Esophagus squamous epithelium (tissue), 5 donors: Measurements from ENCODE around the gene VTN. TPM values are rescaled to one million over a fixed set of nuclear protein-coding genes. Genes with fewer than 3 reads are reported as not detected.

Experiments
- DNase-seq: peaks from one replicate; lab custom pipeline; 2025; lab: John Stamatoyannopoulos, UW
- H3K27ac ChIP-seq, 4 donors: fragments of 200-600 bp; sonication (generic); one replicate each; pipeline ENCODE4 v1.5.1; 2016 to 2019; ENCODE audit warnings: mild to moderate bottlenecking in 1 of 4
- H3K27me3 ChIP-seq, 4 donors: fragments of 200-600 bp; sonication (generic); 1 replicate in 3 of 4; 2 replicates in 1 of 4; pipeline versions ENCODE4 v1.5.1 to v1.6.0; 2017 to 2021; ENCODE audit warnings: antibody characterized with exemption in 1 of 4
- H3K36me3 ChIP-seq, 3 donors: fragments of 200-600 bp; sonication (generic); one replicate each; pipeline ENCODE4 v1.5.1; 2016 to 2019
- H3K4me1 ChIP-seq, 3 donors: fragments of 200-600 bp; sonication (generic); one replicate each; pipeline ENCODE4 v1.5.1; 2017 to 2019
- H3K4me3 ChIP-seq, 4 donors: fragments of 200-600 bp; sonication (generic); 1 replicate in 3 of 4; 2 replicates in 1 of 4; pipeline ENCODE4 v1.5.1; 2016 to 2019; ENCODE audit warnings: mild to moderate bottlenecking in 2 of 4, moderate library complexity in 1 of 4
- H3K9me3 ChIP-seq, 3 donors: fragments of 200-600 bp; sonication (generic); one replicate each; pipeline ENCODE4 v1.5.1; 2016 to 2019
- POLR2A ChIP-seq, 4 donors: fragments of 450-650 bp; IDR thresholded peaks; one replicate each; pipeline ENCODE4 v1.6.1; 2017; ENCODE audit warnings: antibody characterized with exemption in 4 of 4, mild to moderate bottlenecking in 4 of 4, moderate library complexity in 3 of 4
- WGBS, 2 donors: methylation state at CpG; one replicate each; pipeline ENCODE4 v1.1.5; 2018; 5-methylcytosine and 5-hydroxymethylcytosine counted together
- intact Hi-C: fragments of 100-400 bp; cut with DNase I; formaldehyde crosslinking; loops from one replicate; pipeline ENCODE4 v1.15.0; 2022
- total RNA-seq, 4 donors: library from RNA; depleted of rRNA; stranded (reverse); fragments of >200 nt; gene quantifications; one replicate each; pipeline ENCODE4 v1.1.0, GENCODE V29; 2016
- TF ChIP-seq, protein P1 (sequence below), 6 experiments: fragments of 450-650 bp in 4 of 6; fragments of 200-600 bp in 2 of 6; sonication (generic) in 2 of 6; IDR thresholded peaks; one replicate each; pipeline ENCODE4 v1.5.1; 2016 to 2019; ENCODE audit warnings: antibody characterized with exemption in 6 of 6, mild to moderate bottlenecking in 4 of 6, moderate library complexity in 4 of 6
- donor health status: DM: yes; HTN: yes; CAD: no.

Gene VTN
- total RNA-seq, 4 donors from 2014 or later = 0.19 TPM; not detected in 3

DNA sequence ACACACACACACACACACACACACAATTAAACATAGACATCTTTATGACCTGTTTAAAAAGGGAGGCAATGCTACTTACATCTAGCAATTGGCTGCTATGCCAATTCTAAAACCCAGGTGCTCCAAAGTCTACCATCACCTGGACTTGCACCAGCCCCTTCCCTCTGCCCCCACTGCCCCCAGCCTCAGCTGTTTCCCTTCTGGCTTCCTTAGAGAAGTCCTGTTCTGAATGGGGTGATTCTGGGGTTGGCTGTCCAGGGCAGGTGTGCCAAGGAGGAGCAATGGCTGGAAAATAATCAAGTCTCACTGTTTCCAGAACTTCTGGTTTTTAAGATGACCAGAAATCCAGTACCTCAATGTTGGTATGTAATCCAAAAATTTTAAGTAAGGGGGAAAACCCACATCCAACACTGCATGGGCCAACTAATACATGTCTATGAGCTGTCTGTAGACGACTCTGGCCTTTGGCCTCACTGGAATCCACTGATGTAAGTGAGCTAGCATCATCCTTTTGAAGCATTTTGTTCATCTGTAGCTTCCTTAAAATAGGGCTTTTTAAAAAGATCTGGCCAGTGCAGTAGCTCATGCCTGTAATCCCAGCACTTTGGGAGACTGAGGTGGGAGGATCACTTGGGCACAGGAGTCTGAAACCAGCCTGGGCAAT lies 36.9 kb downstream of the VTN start:
- Histone ChIP-seq H3K4me1 (peaks cover 27 to 42% (median 29%) of the 10 kb centered on the region in 3 donors), H3K36me3 (peaks cover 5 to 41% (median 7%) of the 10 kb centered on the region in 3 donors), H3K9me3 (no peaks in the 10 kb centered on the region), H3K27ac (no peak overlapping the region), H3K4me3 (no peak overlapping the region), H3K27me3 (no peaks in the 10 kb centered on the region)
- intact Hi-C loops = no loop called here
- WGBS, 2 donors = 60 to 63% methylated on average over 1 of the region's 1 CpG
- no peak for DNase-seq
- TF ChIP-seq, protein P1, sequence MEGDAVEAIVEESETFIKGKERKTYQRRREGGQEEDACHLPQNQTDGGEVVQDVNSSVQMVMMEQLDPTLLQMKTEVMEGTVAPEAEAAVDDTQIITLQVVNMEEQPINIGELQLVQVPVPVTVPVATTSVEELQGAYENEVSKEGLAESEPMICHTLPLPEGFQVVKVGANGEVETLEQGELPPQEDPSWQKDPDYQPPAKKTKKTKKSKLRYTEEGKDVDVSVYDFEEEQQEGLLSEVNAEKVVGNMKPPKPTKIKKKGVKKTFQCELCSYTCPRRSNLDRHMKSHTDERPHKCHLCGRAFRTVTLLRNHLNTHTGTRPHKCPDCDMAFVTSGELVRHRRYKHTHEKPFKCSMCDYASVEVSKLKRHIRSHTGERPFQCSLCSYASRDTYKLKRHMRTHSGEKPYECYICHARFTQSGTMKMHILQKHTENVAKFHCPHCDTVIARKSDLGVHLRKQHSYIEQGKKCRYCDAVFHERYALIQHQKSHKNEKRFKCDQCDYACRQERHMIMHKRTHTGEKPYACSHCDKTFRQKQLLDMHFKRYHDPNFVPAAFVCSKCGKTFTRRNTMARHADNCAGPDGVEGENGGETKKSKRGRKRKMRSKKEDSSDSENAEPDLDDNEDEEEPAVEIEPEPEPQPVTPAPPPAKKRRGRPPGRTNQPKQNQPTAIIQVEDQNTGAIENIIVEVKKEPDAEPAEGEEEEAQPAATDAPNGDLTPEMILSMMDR (IDR thresholded peaks at IDR 0.05) = no peak
- no peak for TF ChIP-seq POLR2A (IDR thresholded peaks at IDR 0.05)

GRCh38 chr17:28331891-28332420 lies 38.2 kb downstream of the VTN start:
- Histone ChIP-seq H3K9me3 (no peaks in the 10 kb centered on the region), H3K27me3 (no peaks in the 10 kb centered on the region), H3K27ac (no peak overlapping the region), H3K4me1 (peaks cover 17 to 33% (median 18%) of the 10 kb centered on the region in 3 donors), H3K4me3 (no peak overlapping the region), H3K36me3 (peaks cover 5 to 51% (median 12%) of the 10 kb centered on the region in 3 donors)
- 86 to 89% methylated on average over 4 to 6 of the region's 6 CpGs for WGBS, 2 donors
- DNase-seq = no peak
- TF ChIP-seq, protein P1 (IDR thresholded peaks at IDR 0.05) = no peak
- TF ChIP-seq POLR2A (IDR thresholded peaks at IDR 0.05) = no peak
- intact Hi-C loops = no loop called here

GRCh38 chr17:28330671-28331070 lies 39.4 kb downstream of the VTN start:
- TF ChIP-seq POLR2A (IDR thresholded peaks at IDR 0.05) = no peak
- TF ChIP-seq, protein P1 (IDR thresholded peaks at IDR 0.05) = no peak
- H3K27ac ChIP-seq = no peak overlapping the region
- H3K4me3 ChIP-seq = no peak overlapping the region
- no peaks in the 10 kb centered on the region for H3K27me3 ChIP-seq
- H3K9me3 ChIP-seq = no peaks in the 10 kb centered on the region
- H3K4me1 ChIP-seq = peaks cover 7 to 36% (median 12%) of the 10 kb centered on the region in 3 donors
- intact Hi-C loops = no loop called here
- WGBS, 2 donors = 88 to 93% methylated on average over 2 to 4 of the region's 5 CpGs
- peaks cover 5 to 61% (median 12%) of the 10 kb centered on the region in 3 donors for H3K36me3 ChIP-seq
- no peak for DNase-seq

GRCh38 chr17:28328325-28328724 lies 41.8 kb downstream of the VTN start:
- Histone ChIP-seq H3K27me3 (no peaks in the 10 kb centered on the region), H3K27ac (no peak overlapping the region), H3K36me3 (peaks cover 5 to 61% (median 12%) of the 10 kb centered on the region in 3 donors), H3K4me1 (peaks cover 0 to 22% (median 0%) of the 10 kb centered on the region in 3 donors), H3K9me3 (no peaks in the 10 kb centered on the region), H3K4me3 (no peak overlapping the region)
- intact Hi-C loops = no loop called here
- DNase-seq = no peak
- WGBS, 2 donors = 66 to 76% methylated on average over 4 of the region's 4 CpGs
- TF ChIP-seq, protein P1 (IDR thresholded peaks at IDR 0.05) = no peak
- no peak for TF ChIP-seq POLR2A (IDR thresholded peaks at IDR 0.05)

- peaks cover 0 to 19% (median 0%) of the 10 kb centered on the region in 3 donors for H3K4me1 ChIP-seq
- no peaks in the 10 kb centered on the region for H3K9me3 ChIP-seq
- intact Hi-C loops = no loop called here
- no peak overlapping the region for H3K4me3 ChIP-seq
- no peak overlapping the region for H3K27ac ChIP-seq
- DNase-seq = no peak
- no peaks in the 10 kb centered on the region for H3K27me3 ChIP-seq
- WGBS, 2 donors = 54 to 79% methylated on average over 3 of the region's 3 CpGs
- TF ChIP-seq, protein P1 (IDR thresholded peaks at IDR 0.05) = no peak
- no peak for TF ChIP-seq POLR2A (IDR thresholded peaks at IDR 0.05)
- H3K36me3 ChIP-seq = peaks cover 5 to 61% (median 12%) of the 10 kb centered on the region in 3 donors
These were observed 42.4 kb downstream of the VTN start for GRCh38 chr17:28327709-28328108.
